GM12865 (cell line): ENCODE data around the gene PRDM16.

Experiments
- DNase-seq: peaks from one replicate; pipeline ENCODE4 v3.0.0; 2010; ENCODE audit warnings: low read depth
- H3K4me3 ChIP-seq: 2 replicates; pipeline ENCODE4 v1.5.1; 2011; ENCODE audit warnings: mild to moderate bottlenecking, low read depth, low read length, control low read depth
- TF ChIP-seq, protein P1 (sequence below): IDR thresholded peaks from 2 replicates; pipeline ENCODE4 v1.5.1; 2011; ENCODE audit warnings: low read length, control low read depth, low read depth, inconsistent platforms; ENCODE audit not compliant: insufficient read depth; ENCODE audit errors: missing control alignments

PRDM16 gene

DNA sequence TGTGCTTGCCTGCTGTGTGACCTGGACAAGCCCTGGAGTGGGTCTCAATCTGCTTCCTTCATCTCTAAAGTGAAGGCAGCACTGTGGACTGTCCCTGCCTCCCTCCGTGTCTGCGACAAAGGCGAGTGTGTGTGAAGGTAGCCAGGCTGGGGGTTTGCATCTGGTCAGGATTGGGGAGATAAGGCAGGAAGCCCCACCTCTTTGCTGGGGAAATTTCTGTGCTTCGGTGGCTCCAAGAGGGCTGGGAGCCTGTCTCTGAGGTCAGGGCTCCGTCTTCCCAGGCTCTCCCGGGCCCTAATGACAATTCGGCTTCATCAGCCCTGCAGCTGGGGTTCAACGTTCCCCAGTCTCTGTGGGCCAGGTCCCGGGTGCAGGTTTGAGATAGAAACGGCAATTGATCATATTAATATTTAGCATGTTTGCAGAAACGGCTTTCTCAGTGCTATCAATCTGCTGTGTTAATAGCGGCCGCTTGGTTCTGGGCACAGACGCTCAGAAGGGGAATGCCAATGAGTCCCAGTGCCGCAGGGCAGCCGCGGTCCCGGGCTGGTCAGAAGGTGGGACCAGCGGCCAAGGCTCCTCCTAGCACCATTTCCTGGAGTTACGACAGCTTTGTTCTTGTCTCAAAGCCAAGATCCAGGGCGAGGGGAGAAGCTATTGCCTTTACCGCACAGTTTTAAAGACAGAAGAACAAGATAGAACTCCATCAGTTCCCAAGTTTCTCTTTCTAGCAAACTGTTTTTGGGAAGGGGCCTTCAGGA is 105.7 kb downstream of the PRDM16 start:
- DNase-seq = no peak
- no peak overlapping the region for H3K4me3 ChIP-seq
- TF ChIP-seq, protein P1, sequence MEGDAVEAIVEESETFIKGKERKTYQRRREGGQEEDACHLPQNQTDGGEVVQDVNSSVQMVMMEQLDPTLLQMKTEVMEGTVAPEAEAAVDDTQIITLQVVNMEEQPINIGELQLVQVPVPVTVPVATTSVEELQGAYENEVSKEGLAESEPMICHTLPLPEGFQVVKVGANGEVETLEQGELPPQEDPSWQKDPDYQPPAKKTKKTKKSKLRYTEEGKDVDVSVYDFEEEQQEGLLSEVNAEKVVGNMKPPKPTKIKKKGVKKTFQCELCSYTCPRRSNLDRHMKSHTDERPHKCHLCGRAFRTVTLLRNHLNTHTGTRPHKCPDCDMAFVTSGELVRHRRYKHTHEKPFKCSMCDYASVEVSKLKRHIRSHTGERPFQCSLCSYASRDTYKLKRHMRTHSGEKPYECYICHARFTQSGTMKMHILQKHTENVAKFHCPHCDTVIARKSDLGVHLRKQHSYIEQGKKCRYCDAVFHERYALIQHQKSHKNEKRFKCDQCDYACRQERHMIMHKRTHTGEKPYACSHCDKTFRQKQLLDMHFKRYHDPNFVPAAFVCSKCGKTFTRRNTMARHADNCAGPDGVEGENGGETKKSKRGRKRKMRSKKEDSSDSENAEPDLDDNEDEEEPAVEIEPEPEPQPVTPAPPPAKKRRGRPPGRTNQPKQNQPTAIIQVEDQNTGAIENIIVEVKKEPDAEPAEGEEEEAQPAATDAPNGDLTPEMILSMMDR = no peak

DNA sequence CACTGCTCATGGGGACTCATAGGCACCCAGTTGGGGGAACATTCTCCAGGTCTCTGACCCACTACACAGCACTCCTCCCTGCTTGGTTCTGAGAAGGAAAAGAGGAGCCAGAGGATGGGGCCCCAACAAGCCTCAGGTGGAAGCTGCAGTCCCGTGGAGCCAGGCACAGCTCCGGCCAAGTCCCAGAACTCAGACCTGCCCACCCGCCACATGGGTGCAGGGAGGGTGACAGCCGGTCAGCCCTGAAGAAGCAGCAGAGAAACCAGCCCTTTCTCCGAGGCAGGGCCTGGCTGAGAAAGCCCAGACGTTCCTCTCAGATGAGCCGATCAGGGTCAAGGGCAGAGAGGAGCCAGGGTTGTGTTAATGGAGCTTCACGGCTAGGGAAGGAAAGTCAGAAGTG is 106.5 kb downstream of the PRDM16 start:
- H3K4me3 ChIP-seq = no peak overlapping the region
- TF ChIP-seq, protein P1 = no peak
- no peak for DNase-seq

DNA sequence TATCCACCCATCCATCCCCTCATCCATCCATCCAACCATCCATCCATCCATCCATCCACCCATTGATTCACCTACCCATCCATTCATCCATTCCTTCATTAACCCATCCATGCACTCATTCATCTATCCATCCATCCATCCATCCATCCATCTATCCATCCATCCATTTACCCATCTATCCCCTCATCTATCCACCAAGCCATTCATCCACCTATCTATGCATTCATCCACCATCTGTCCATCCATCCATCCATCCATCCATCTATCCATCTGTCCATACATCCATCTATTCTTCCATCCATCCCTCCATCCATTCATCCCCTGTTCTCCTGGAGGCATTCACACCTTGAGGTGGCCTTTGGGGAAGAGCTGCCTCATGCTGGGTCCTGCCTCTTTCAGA is 107.0 kb downstream of the PRDM16 start:
- H3K4me3 ChIP-seq = no peak overlapping the region
- TF ChIP-seq, protein P1 = no peak
- DNase-seq = no peak

DNA sequence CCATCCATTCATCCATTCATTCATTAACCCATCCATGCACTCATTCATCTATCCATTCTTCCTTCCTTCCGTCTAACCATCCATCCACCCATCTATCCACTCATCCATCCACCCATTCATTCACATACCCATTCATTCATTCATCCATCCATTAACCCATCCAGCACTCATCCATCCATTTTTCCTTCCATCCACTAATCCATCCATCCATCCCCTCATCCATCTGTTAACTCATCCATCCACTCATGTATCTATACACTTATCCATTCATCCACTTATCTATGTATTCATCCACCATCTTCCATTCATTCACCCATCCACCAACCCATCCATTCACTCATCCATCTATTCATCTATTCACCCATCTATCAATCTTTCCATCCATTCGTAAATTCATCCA is 107.8 kb downstream of the PRDM16 start:
- TF ChIP-seq, protein P1 = no peak
- DNase-seq = no peak
- no peak overlapping the region for H3K4me3 ChIP-seq

DNA sequence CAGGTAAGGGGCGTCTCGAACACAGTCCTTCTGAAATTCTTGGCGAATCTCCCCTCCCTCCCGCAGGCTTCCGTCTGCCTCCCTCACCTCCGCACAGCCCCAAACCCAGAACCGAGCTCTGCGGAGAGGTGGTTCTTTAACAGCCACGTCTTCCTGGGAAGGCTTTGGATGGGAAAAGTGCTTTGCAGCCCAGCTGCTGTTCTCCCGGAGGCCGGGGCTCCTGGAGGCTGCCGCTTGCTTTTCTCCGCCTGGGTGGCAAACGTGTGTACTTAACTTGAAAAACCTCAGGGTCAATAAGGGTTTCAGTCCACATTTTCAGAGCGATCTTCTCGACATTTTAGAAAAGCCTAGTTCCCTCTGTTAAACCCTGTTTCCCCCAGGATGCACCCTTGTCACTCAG is 109.3 kb downstream of the PRDM16 start:
- no peak overlapping the region for H3K4me3 ChIP-seq
- DNase-seq = no peak
- TF ChIP-seq, protein P1 = no peak

DNA sequence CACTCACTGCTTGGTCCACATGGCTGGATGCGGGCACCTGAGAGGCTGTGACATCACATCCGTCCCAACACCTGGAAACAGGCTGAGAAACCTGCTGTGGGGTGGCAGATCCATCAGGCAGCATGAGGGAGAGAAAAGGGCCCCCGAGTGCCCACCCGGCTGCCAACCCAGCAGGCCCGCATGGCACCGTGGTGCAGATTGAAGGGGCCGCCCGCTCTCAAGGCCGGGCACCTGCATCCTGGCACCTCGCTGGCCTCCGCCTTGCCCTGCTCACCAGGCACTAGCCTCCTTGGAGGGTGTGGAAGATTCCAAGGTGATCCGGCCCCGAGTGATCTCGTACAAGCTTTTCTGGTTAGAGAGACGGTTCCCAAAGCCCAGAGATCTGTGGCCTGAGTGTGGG is 110.5 kb downstream of the PRDM16 start:
- no peak overlapping the region for H3K4me3 ChIP-seq
- no peak for DNase-seq
- TF ChIP-seq, protein P1 = no peak

DNA sequence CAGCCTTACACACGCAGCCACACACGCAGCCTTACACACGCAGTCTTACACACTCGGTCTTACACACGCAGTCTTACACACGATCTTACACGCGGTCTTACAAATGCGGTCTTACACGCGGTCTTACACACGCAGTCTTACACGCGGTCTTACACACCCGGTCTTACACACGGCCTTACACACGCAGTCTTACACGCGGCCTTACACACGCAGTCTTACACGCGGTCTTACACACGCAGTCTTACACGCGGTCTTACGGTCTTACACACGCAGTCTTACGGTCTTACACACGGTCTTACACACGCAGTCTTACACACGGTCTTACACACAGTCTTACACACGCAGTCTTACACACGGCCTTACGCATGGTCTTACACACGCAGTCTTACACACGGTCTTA is 111.9 kb downstream of the PRDM16 start:
- TF ChIP-seq, protein P1 = no peak
- no peak for DNase-seq
- H3K4me3 ChIP-seq = no peak overlapping the region
